ENCODE results near the gene GRIN1. TPM values are rescaled to one million over a fixed set of nuclear protein-coding genes. Genes with fewer than 3 reads are reported as not detected.

Gene GRIN1
- total RNA-seq, 2 donors from 2014 or later = not detected

DNA sequence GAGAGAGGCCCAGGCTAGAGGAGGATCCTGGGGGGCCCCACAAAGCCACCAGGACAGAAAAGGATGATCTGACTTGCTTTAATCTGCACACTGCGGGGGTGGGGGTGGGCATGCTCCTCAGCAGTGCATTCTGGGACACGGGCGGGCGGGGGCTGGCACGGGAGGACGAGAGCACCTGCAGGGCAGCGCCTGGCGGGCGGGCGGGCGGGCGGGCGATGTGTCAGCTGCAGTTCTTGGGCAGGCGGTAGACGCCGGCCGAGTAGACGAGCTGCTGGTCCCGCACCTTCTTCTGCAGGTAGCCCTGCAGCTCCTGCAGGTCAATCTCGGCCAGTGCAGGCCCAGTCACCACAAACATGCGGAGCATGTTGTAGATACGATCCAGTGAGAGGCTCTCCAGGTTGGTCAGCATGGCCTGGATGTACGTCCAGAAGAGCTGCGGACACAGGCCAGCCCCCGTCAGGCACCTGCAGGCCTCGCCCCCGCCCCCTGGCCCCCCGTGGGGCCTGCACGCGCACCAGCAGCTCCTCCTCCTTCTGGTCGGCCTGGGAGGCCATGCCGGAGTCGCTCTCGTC lies 35.9 kb downstream of the GRIN1 start:
- no peak for DNase-seq (ENCODE audit: low spot score)
- Histone ChIP-seq H3K9me3 (no peaks in the 10 kb centered on the region), H3K4me1 (peaks cover 0 to 2% of the 10 kb centered on the region in 2 donors), H3K4me3 (no peak overlapping the region), H3K36me3 (peaks cover 6% of the 10 kb centered on the region), H3K27ac (no peak overlapping the region), H3K27me3 (no peaks in the 10 kb centered on the region)
- TF ChIP-seq, protein P1, sequence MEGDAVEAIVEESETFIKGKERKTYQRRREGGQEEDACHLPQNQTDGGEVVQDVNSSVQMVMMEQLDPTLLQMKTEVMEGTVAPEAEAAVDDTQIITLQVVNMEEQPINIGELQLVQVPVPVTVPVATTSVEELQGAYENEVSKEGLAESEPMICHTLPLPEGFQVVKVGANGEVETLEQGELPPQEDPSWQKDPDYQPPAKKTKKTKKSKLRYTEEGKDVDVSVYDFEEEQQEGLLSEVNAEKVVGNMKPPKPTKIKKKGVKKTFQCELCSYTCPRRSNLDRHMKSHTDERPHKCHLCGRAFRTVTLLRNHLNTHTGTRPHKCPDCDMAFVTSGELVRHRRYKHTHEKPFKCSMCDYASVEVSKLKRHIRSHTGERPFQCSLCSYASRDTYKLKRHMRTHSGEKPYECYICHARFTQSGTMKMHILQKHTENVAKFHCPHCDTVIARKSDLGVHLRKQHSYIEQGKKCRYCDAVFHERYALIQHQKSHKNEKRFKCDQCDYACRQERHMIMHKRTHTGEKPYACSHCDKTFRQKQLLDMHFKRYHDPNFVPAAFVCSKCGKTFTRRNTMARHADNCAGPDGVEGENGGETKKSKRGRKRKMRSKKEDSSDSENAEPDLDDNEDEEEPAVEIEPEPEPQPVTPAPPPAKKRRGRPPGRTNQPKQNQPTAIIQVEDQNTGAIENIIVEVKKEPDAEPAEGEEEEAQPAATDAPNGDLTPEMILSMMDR (IDR thresholded peaks at IDR 0.05) = no peak

DNA sequence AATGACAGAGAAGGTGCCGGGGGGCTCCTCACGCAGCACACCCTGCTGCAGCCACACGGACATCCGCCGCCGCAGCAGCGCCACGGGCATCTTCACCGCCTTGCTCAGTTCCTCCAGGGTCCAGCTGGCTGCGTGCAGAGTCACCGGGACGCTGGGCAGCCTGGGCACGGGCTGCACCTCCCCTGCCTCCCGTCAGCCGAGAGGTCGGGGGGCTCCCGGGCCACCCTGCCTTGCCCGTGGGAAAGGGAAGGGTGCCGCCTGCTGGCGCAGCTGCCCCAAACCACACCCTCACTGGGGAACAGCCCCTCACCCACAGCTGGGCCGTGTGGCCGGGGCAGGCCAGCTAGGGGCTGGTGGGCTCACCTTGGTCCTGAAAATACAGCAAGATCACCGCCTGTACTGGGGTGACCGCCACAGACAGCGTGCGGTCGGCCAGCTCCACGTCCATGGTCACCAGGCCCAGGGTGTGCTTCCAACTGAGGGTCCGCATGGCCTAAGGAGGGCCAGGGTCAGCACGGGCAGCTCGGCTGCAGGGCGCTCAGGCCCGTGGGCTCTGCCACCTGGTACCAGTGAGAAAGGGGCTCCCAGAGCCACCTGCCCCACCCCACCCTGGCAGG lies 36.5 kb downstream of the GRIN1 start:
- Histone ChIP-seq H3K36me3 (peaks cover 13% of the 10 kb centered on the region), H3K4me1 (no peaks in the 10 kb centered on the region), H3K27ac (no peak overlapping the region), H3K4me3 (no peak overlapping the region), H3K9me3 (no peaks in the 10 kb centered on the region), H3K27me3 (no peaks in the 10 kb centered on the region)
- no peak for DNase-seq (ENCODE audit: low spot score)
- TF ChIP-seq, protein P1 (IDR thresholded peaks at IDR 0.05) = no peak

DNA sequence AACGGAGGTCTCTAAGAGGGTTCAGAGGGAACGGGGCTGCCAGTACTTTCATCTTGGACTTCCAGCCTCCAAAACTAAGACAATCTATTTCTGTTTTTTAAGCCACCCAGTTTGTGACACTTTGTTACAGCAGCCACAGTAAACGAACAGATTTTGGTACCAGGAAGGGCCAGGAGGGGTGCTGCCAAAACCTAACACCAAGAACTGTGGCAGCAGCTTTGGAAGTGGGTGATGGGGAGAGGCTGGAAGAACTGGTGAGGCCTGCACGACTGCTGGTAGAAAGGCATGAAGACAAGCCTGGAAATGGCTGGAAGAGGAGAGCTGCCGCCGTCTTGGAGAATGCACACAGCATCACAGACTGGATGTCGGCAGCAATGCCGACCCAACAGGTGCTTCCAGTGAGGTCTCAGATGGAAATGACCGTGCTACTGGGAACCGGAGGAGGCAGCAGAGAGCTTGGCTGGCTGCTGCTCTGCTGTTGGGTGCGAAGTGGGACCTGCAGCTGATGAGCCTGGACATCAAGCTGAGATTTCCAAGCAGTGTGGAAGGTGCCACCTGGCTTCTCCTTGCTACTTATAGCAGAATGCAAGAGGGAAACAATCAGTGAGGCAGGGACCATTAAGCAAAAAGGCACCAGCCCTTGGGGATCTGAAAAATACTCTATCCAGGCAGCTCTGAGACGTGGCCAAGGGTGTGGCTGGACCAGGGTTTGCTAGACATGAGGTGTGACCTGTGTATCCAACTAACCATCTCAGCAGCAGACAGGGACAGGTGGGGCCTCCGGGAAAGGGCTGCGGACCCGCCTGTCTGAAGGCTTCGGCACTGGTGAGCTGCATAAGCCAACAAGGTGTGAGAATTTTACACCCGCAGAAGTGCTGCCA lies 37.6 kb downstream of the GRIN1 start:
- Histone ChIP-seq H3K27ac (no peak overlapping the region), H3K36me3 (peaks cover 23% of the 10 kb centered on the region), H3K4me3 (no peak overlapping the region), H3K27me3 (no peaks in the 10 kb centered on the region), H3K9me3 (no peaks in the 10 kb centered on the region), H3K4me1 (no peaks in the 10 kb centered on the region)
- DNase-seq (ENCODE audit: low spot score) = no peak
- TF ChIP-seq, protein P1 (IDR thresholded peaks at IDR 0.05) = peak in 1 of 2 donors; percentile 47

DNA sequence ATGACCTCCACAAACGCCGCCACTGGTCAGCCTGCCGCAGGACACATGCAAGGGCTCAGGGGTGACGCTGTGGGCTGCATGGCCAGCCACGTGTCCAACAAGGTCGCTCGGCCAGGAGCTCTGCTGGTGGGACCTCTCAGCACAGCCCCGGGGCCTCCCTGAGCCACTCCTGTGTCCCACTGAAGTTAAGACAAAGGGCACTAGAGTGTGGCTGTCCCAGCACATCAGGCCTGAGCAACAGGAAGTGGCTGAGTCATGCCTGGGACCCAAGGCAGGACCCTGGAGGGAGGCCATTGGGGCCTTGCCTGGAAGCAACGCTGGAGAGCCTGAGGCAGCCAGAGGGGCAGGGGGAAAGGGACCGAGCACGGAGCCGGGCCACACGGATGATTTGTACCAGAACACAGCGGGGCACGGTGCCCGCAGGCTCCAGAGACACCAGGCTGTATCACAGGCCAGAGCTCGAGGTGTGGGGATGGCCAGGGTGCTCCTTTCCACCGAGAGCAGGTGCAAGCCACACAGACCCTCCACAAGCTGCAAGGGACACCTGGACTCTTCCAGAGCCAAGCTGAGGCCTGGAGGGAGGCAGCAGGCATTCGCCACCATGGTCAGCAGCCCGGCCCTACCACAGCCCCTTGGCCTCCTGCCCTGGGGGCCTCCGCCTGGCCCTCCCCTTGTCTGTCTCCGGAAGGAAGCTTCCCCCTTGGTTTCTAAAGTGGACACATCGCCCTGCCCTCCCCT lies 39.4 kb downstream of the GRIN1 start:
- no peaks in the 10 kb centered on the region for H3K27me3 ChIP-seq
- no peaks in the 10 kb centered on the region for H3K4me1 ChIP-seq
- H3K4me3 ChIP-seq = no peak overlapping the region
- TF ChIP-seq, protein P1 (IDR thresholded peaks at IDR 0.05) = no peak
- no peaks in the 10 kb centered on the region for H3K9me3 ChIP-seq
- H3K27ac ChIP-seq = no peak overlapping the region
- DNase-seq (ENCODE audit: low spot score) = no peak
- peaks cover 38% of the 10 kb centered on the region for H3K36me3 ChIP-seq

DNA sequence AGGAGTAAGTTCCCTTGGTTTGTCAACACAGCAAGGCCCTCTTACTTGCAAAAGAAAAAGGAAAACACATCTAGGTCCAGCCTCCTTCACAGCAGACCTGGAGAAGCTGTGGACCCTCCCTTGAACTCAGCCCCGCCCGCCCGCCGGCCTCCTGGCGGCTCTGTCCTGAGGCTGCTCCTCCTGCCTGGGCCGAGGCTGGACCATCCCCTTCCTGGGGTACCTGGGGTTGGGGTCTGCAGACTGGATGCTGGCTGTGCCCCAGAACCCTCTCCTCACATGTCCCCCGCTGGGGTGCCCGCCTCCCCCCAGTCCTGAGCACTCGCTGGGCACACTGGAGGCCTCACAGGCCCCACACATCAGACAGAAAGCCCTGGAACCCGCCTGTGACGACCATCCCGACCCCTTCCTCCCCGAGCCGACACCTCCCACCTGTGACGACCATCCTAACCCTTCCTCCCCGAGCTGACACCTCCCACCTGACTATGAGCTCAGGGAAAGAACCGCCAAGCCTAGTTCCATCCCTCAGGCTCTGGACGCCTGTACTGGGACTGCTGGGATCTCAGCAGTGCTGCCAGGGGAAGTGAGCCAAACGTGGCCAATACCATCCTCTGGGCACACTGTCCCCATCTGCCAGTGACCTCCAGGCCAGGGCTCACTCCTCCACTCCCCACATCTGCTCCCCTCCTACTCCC lies 40.1 kb downstream of the GRIN1 start:
- no peaks in the 10 kb centered on the region for H3K9me3 ChIP-seq
- H3K4me3 ChIP-seq = no peak overlapping the region
- H3K27me3 ChIP-seq = no peaks in the 10 kb centered on the region
- H3K4me1 ChIP-seq = no peaks in the 10 kb centered on the region
- no peak overlapping the region for H3K27ac ChIP-seq
- H3K36me3 ChIP-seq = peaks cover 45% of the 10 kb centered on the region
- DNase-seq (ENCODE audit: low spot score) = no peak
- TF ChIP-seq, protein P1 (IDR thresholded peaks at IDR 0.05) = no peak

Measured in right atrium auricular region (tissue), 2 donors.